H9 (cell line): ENCODE data around the gene BPIFB2. TPM values are rescaled to one million over a fixed set of nuclear protein-coding genes. Genes with fewer than 3 reads are reported as not detected.

ENCODE experiments used
- DNase-seq: peaks from one replicate; pipeline ENCODE4 v3.0.0-alpha.2; 2017
- H2AFZ ChIP-seq: one replicate; pipeline ENCODE4 v1.6.1; 2013; ENCODE audit warnings: mild to moderate bottlenecking, low read length, control low read depth, moderate library complexity
- H2AK5ac ChIP-seq: 2 replicates; pipeline ENCODE4 v1.6.1; 2013; ENCODE audit warnings: low read length, control low read depth, mixed read lengths; ENCODE audit not compliant: insufficient read length
- H2BK120ac ChIP-seq: one replicate; pipeline ENCODE4 v1.6.1; 2013; ENCODE audit warnings: low read depth, mild to moderate bottlenecking, low read length, control low read depth, inconsistent platforms; ENCODE audit not compliant: poor library complexity, severe bottlenecking
- H2BK12ac ChIP-seq: 2 replicates; pipeline ENCODE4 v1.6.1; 2013; ENCODE audit warnings: low read length, control low read depth, mixed read lengths, low read depth; ENCODE audit not compliant: insufficient read length
- H2BK15ac ChIP-seq: 2 replicates; pipeline ENCODE4 v1.6.1; 2013; ENCODE audit warnings: low read depth, low read length, control low read depth
- H2BK20ac ChIP-seq: one replicate; pipeline ENCODE4 v1.6.1; 2013; ENCODE audit warnings: low read depth, mild to moderate bottlenecking, low read length, control low read depth, inconsistent platforms; ENCODE audit not compliant: poor library complexity, severe bottlenecking
- H2BK5ac ChIP-seq: 2 replicates; pipeline ENCODE4 v1.6.1; 2013; ENCODE audit warnings: low read length, control low read depth, mixed read lengths; ENCODE audit not compliant: insufficient read length
- H3K14ac ChIP-seq: 2 replicates; pipeline ENCODE4 v1.6.1; 2013; ENCODE audit warnings: low read length, control low read depth; ENCODE audit not compliant: insufficient read depth
- H3K18ac ChIP-seq: 2 replicates; pipeline ENCODE4 v1.6.1; 2013; ENCODE audit warnings: low read depth, mild to moderate bottlenecking, mixed read lengths, low read length, control low read depth; ENCODE audit not compliant: insufficient read length
- H3K23ac ChIP-seq: 2 replicates; pipeline ENCODE4 v1.6.1; 2013; ENCODE audit warnings: low read length, control low read depth, mixed read lengths, low read depth; ENCODE audit not compliant: insufficient read length
- H3K23me2 ChIP-seq: 2 replicates; pipeline ENCODE4 v1.6.1; 2013; ENCODE audit warnings: low read depth, mild to moderate bottlenecking, mixed read lengths, low read length, control low read depth; ENCODE audit not compliant: insufficient read length, poor library complexity, severe bottlenecking
- H3K27ac ChIP-seq: 2 replicates; pipeline ENCODE4 v1.5.1; 2013; ENCODE audit warnings: low read length, control low read depth, mixed read lengths, low read depth; ENCODE audit not compliant: insufficient read length
- H3K27me3 ChIP-seq: 2 replicates; pipeline ENCODE4 v1.6.1; 2013; ENCODE audit warnings: low read length, control low read depth, inconsistent platforms; ENCODE audit not compliant: insufficient read depth
- H3K4ac ChIP-seq: 2 replicates; pipeline ENCODE4 v1.6.1; 2013; ENCODE audit warnings: low read depth, mild to moderate bottlenecking, control low read depth, inconsistent platforms, low read length, moderate library complexity
- H3K4me1 ChIP-seq: 2 replicates; pipeline ENCODE4 v1.6.1; 2013; ENCODE audit warnings: low read length, control low read depth, inconsistent platforms; ENCODE audit not compliant: insufficient read depth
- H3K4me2 ChIP-seq: 2 replicates; pipeline ENCODE4 v1.6.1; 2013; ENCODE audit warnings: low read length, control low read depth, mixed read lengths; ENCODE audit not compliant: insufficient read length, insufficient read depth
- H3K56ac ChIP-seq: 2 replicates; pipeline ENCODE4 v1.6.1; 2013; ENCODE audit warnings: low read depth, mild to moderate bottlenecking, mixed read lengths, low read length, control low read depth; ENCODE audit not compliant: insufficient read length
- H3K79me1 ChIP-seq: 2 replicates; pipeline ENCODE4 v1.6.1; 2013; ENCODE audit warnings: low read depth, mild to moderate bottlenecking, moderate library complexity, low read length, control low read depth, inconsistent platforms; ENCODE audit not compliant: insufficient read depth, poor library complexity, severe bottlenecking
- H3K79me2 ChIP-seq: 2 replicates; pipeline ENCODE4 v1.6.1; 2013; ENCODE audit warnings: low read length, control low read depth, inconsistent platforms; ENCODE audit not compliant: insufficient read depth
- H3K9ac ChIP-seq: 2 replicates; pipeline ENCODE4 v1.6.1; 2013; ENCODE audit warnings: low read length, control low read depth, mixed read lengths; ENCODE audit not compliant: insufficient read length; ENCODE audit errors: extremely low read depth
- H3K9me3 ChIP-seq: one replicate; pipeline ENCODE4 v1.6.1; 2013; ENCODE audit warnings: low read depth, low read length, inconsistent platforms; ENCODE audit not compliant: control insufficient read depth
- H3T11ph ChIP-seq: one replicate; pipeline ENCODE4 v1.6.1; 2013; ENCODE audit warnings: mild to moderate bottlenecking, low read length, control low read depth, inconsistent platforms
- H4K20me1 ChIP-seq: one replicate; pipeline ENCODE4 v1.6.1; 2013; ENCODE audit not compliant: control insufficient read depth, insufficient read length, insufficient read depth
- H4K5ac ChIP-seq: 2 replicates; pipeline ENCODE4 v1.6.1; 2013; ENCODE audit warnings: low read depth, mild to moderate bottlenecking, mixed read lengths, low read length, control low read depth; ENCODE audit not compliant: insufficient read length
- H4K8ac ChIP-seq: replicated peaks from 2 replicates; pipeline ENCODE4 v1.6.1; 2013; ENCODE audit warnings: low read length, control low read depth, mixed read lengths, low read depth; ENCODE audit not compliant: insufficient read length
- H4K91ac ChIP-seq: 2 replicates; pipeline ENCODE4 v1.6.1; 2013; ENCODE audit warnings: low read depth, mild to moderate bottlenecking, moderate library complexity, mixed read lengths, low read length, control low read depth; ENCODE audit not compliant: insufficient read length
- H3K27ac Mint-ChIP-seq, 3 experiments: 2 replicates in 2 of 3; 3 replicates in 1 of 3; pipeline ENCODE4 v1.8.0; 2020 to 2021; ENCODE audit warnings: mixed read lengths in 3 of 3, mild to moderate bottlenecking in 1 of 3, moderate library complexity in 1 of 3
- H3K27me3 Mint-ChIP-seq: 2 replicates; pipeline ENCODE4 v1.8.0; 2021; ENCODE audit warnings: low read depth, mild to moderate bottlenecking, moderate library complexity, mixed read lengths
- H3K36me3 Mint-ChIP-seq, 3 experiments: 2 replicates in 2 of 3; 3 replicates in 1 of 3; pipeline ENCODE4 v1.8.0; 2020 to 2021; ENCODE audit warnings: low read depth in 3 of 3, mixed read lengths in 3 of 3; ENCODE audit not compliant: insufficient read depth in 1 of 3
- H3K4me1 Mint-ChIP-seq, 2 experiments: 2 replicates each; pipeline ENCODE4 v1.8.0; 2020; ENCODE audit warnings: mixed read lengths in 2 of 2
- H3K4me3 Mint-ChIP-seq, 2 experiments: 2 replicates in 1 of 2; 3 replicates in 1 of 2; pipeline ENCODE4 v1.8.0; 2020 to 2021; ENCODE audit warnings: mild to moderate bottlenecking in 2 of 2, mixed read lengths in 2 of 2, moderate library complexity in 1 of 2
- H3K9me3 Mint-ChIP-seq, 2 experiments: 2 replicates in 1 of 2; 3 replicates in 1 of 2; pipeline ENCODE4 v1.8.0; 2020; ENCODE audit warnings: mild to moderate bottlenecking in 2 of 2, mixed read lengths in 2 of 2, moderate library complexity in 1 of 2
- WGBS: extraction: QIAGEN DNeasy Blood & Tissue Kit; methylation state at CpG from one replicate; pipeline ENCODE4 v1.1.7; 2013; ENCODE audit warnings: missing lambda C conversion rate, low lambda C conversion rate, mixed read lengths; ENCODE audit not compliant: insufficient read length; ENCODE audit errors: extremely low coverage; 5-methylcytosine and 5-hydroxymethylcytosine counted together
- total RNA-seq: library from RNA; stranded (reverse); gene quantifications from 2 replicates; pipeline ENCODE4 v1.2.1, GENCODE V29; 2021
- TF ChIP-seq, protein P1 (sequence below): fragments of 200-600 bp; sonication (generic); conservative IDR thresholded peaks from 3 replicates; pipeline ENCODE4 v1.8.0; 2021; ENCODE audit warnings: antibody characterized with exemption, mild to moderate bottlenecking

The BPIFB2 gene
- total RNA-seq, 1 experiment from 2014 or later, result not detected

DNA sequence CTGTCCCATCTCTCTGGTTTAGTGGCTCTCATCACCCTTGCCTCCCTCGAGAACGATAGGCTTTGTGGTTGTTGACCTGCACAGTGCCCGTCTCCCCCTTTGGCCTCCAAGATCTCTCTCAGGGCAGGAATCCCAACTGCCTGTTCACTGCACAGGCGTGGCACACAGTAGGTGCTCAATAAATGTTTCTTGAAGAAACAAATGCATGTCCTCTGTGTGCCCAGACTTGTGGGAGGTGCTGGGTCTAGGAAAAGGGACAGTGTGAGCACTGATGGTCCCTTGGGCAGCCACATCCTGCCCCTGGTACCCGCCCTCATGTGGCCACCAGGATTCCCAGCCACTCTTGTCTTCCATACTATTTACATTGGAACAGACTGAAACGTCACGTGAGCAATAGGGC lies 21.4 kb downstream of the BPIFB2 start:
- Histone ChIP-seq H2BK20ac (no peak overlapping the region), H2AK5ac (no peak overlapping the region), H3K56ac (no peak overlapping the region), H2AFZ (no peak overlapping the region), H3K27ac (no peak overlapping the region), H2BK5ac (no peak overlapping the region), H3K4ac (no peak overlapping the region), H4K91ac (no peak overlapping the region), H2BK120ac (no peak overlapping the region), H3K79me2 (no peaks in the 10 kb centered on the region), H3K18ac (no peak overlapping the region), H4K20me1 (no peaks in the 10 kb centered on the region), H3K14ac (no peak overlapping the region), H2BK12ac (no peak overlapping the region), H3K4me2 (no peak overlapping the region), H2BK15ac (no peak overlapping the region), H3K79me1 (no peaks in the 10 kb centered on the region), H4K5ac (no peak overlapping the region), H3K4me1 (no peaks in the 10 kb centered on the region), H3K9ac (no peak overlapping the region), H3K23ac (no peak overlapping the region), H3K9me3 (no peaks in the 10 kb centered on the region), H3K27me3 (no peaks in the 10 kb centered on the region), H4K8ac (no peak overlapping the region), H3K23me2 (no peaks in the 10 kb centered on the region), H3T11ph (no peak overlapping the region)
- no peak overlapping the region for H3K4me3 Mint-ChIP-seq
- no peaks in the 10 kb centered on the region for H3K36me3 Mint-ChIP-seq
- H3K27ac Mint-ChIP-seq, result no peak overlapping the region
- H3K27me3 Mint-ChIP-seq, result peaks cover 15% of the 10 kb centered on the region
- H3K9me3 Mint-ChIP-seq, result peaks cover 2 to 4% of the 10 kb centered on the region in 2 experiments; a peak in 2 of 5 replicates
- no peak for DNase-seq
- TF ChIP-seq, protein P1, sequence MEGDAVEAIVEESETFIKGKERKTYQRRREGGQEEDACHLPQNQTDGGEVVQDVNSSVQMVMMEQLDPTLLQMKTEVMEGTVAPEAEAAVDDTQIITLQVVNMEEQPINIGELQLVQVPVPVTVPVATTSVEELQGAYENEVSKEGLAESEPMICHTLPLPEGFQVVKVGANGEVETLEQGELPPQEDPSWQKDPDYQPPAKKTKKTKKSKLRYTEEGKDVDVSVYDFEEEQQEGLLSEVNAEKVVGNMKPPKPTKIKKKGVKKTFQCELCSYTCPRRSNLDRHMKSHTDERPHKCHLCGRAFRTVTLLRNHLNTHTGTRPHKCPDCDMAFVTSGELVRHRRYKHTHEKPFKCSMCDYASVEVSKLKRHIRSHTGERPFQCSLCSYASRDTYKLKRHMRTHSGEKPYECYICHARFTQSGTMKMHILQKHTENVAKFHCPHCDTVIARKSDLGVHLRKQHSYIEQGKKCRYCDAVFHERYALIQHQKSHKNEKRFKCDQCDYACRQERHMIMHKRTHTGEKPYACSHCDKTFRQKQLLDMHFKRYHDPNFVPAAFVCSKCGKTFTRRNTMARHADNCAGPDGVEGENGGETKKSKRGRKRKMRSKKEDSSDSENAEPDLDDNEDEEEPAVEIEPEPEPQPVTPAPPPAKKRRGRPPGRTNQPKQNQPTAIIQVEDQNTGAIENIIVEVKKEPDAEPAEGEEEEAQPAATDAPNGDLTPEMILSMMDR, result no peak
- H3K4me1 Mint-ChIP-seq, result peaks cover 0 to 2% of the 10 kb centered on the region in 2 experiments; a peak in 1 of 4 replicates
- WGBS, result no CpG with 5 or more reads among the region's 7 CpGs
